PFSK-1 (cell line): ENCODE measurements around the gene NBPF6.

Source experiments
- FOXP2 ChIP-seq: optimal IDR thresholded peaks from 2 replicates; pipeline ENCODE3; 2011; ENCODE audit warnings: borderline replicate concordance, control low read depth, inconsistent platforms; ENCODE audit not compliant: insufficient read depth; ENCODE audit errors: extremely low read length, extremely low read depth
- TAF1 ChIP-seq: IDR thresholded peaks from 2 replicates; pipeline ENCODE4 v1.6.1; 2012; ENCODE audit warnings: low read length, control low read depth, borderline replicate concordance; ENCODE audit not compliant: insufficient read depth

DNA sequence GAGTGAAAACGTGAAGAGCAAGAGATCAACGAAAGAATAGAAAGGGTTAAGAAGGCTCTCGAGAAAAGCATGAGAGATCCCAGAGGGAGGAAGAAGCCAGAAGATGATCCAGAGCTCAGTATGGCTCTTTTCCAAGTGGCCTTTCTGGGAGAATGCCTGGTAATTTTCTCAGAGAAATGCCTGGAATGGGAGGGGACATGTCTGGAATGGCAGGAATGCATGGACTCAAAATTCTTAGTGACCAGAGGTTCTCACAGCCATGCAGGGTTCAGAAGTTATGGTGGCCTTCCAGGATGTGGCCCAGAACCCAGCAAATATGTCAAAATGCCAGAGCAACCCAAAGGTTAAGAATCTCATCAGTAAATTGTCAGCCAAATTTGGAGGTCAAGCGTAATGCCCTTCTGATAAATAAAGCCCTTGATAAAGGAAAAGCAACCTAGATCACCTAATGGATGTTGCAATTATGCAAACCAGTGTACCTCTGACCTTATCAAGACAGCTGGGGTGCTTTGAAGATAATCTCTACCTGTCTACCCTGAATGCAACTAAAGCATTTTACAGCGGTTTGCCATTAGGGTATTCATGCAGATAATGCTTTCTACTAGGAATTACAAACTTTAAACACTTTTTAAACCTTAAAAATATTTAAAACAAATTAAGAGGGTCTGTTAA is 53.1 kb downstream of the NBPF6 start:
- TF ChIP-seq TAF1 (no peak), FOXP2 (no peak)
